ENCODE measurements around the gene ATF7IP2. TPM values are rescaled to one million over a fixed set of nuclear protein-coding genes. Genes with fewer than 3 reads are reported as not detected.
"Not testable (repeated sequence)": the region's sequence is repeated elsewhere in the genome, so short reads cannot be mapped to it uniquely, and the experiment has no call there.

Gene ATF7IP2
- total and polyA plus RNA-seq, 2 of the 13 experiments (the other 11 are each of a cell fraction or from before 2014, with no cell fraction given) = 117 to 217 TPM

- TF ChIP-seq, protein P1, sequence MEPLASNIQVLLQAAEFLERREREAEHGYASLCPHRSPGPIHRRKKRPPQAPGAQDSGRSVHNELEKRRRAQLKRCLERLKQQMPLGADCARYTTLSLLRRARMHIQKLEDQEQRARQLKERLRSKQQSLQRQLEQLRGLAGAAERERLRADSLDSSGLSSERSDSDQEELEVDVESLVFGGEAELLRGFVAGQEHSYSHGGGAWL (CRISPR knock-in tag; IDR thresholded peaks at IDR 0.05) = peak; percentile 78; the same call in 1 of the 2 replicates
- TF ChIP-seq, protein P2, sequence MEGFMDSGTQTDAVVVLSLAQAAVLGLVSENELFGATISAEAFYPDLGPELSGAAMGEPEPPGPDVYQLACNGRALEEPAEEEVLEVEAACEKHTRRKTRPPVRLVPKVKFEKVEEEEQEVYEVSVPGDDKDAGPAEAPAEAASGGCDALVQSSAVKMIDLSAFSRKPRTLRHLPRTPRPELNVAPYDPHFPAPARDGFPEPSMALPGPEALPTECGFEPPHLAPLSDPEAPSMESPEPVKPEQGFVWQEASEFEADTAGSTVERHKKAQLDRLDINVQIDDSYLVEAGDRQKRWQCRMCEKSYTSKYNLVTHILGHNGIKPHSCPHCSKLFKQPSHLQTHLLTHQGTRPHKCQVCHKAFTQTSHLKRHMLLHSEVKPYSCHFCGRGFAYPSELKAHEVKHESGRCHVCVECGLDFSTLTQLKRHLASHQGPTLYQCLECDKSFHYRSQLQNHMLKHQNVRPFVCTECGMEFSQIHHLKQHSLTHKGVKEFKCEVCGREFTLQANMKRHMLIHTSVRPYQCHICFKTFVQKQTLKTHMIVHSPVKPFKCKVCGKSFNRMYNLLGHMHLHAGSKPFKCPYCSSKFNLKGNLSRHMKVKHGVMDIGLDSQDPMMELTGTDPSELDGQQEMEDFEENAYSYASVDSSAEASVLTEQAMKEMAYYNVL (CRISPR knock-in tag; IDR thresholded peaks at IDR 0.05; ENCODE audit: borderline replicate concordance) = peak; percentile 88; the same call in 1 of the 2 replicates
- TF ChIP-seq FOXA1, TCF12 (IDR thresholded peaks at IDR 0.05): not testable (repeated sequence)
- TF ChIP-seq FOXA1 (CRISPR knock-in tag; IDR thresholded peaks at IDR 0.05) (peak; percentile 90), ZNF780A (CRISPR knock-in tag; IDR thresholded peaks at IDR 0.05) (peak; percentile 61; the same call in 1 of the 2 replicates), ZNF687 (CRISPR knock-in tag; IDR thresholded peaks at IDR 0.05) (peak; percentile 97), ZBTB20 (CRISPR knock-in tag; IDR thresholded peaks at IDR 0.05; ENCODE audit: borderline replicate concordance, low read depth) (peak; percentile 60; the same call in 1 of the 2 replicates), ZFP82 (CRISPR knock-in tag; IDR thresholded peaks at IDR 0.05; ENCODE audit: borderline replicate concordance) (0 out of 2 replicates have a peak, but pooled peaks have one; percentile 52), IKZF4 (CRISPR knock-in tag; IDR thresholded peaks at IDR 0.05; ENCODE audit: borderline replicate concordance, low read depth, not compliant biosample characterization) (peak; percentile 62), SKIL (CRISPR knock-in tag; IDR thresholded peaks at IDR 0.05; ENCODE audit: borderline replicate concordance) (0 out of 2 replicates have a peak, but pooled peaks have one; percentile 52), ATF7-NPFF (CRISPR knock-in tag; IDR thresholded peaks at IDR 0.05; ENCODE audit: low read depth) (peak; percentile 77; the same call in 1 of the 2 replicates), SMAD1 (CRISPR knock-in tag; IDR thresholded peaks at IDR 0.05; ENCODE audit: borderline replicate concordance, low read depth) (peak; percentile 6; the same call in 1 of the 2 replicates), ZNF503 (CRISPR knock-in tag; IDR thresholded peaks at IDR 0.05) (0 out of 2 replicates have a peak, but pooled peaks have one; percentile 21), TCF12 (CRISPR knock-in tag; IDR thresholded peaks at IDR 0.05) (0 out of 2 replicates have a peak, but pooled peaks have one; percentile 58)
Observed at GRCh38 chr16:10452208-10453158, 66.6 kb downstream of the ATF7IP2 start (continued).
